ENCODE results near the gene PALLD. TPM values are rescaled to one million over a fixed set of nuclear protein-coding genes. Genes with fewer than 3 reads are reported as not detected.

Gene PALLD
- total RNA-seq, 1 donor from 2014 or later = 69.2 TPM

DNA sequence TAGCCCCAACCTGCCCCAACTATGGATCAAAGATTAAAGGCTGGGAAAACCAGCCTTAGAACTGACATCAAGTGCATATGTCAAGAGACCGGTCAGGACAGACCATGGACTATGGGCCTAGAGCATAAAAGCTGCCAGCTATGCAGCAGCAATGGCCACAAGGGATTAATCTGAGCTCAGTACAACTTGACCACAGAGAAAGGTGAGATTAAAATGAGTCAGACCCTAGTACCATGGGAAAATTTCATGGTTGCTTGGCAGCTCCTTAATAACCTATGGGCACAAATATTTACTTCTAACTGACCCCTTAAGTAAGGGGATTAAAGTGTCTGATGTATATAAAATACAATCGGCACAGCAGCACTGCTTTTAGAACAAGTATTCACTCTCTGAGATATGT lies 458.8 kb downstream of the PALLD start:
- FAIRE-seq = no peak
- Histone ChIP-seq H3K27me3 (ENCODE audit: control insufficient read depth, insufficient read depth, low read length) (no peaks in the 10 kb centered on the region), H3K4me3 (ENCODE audit: low read depth, low read length) (no peak overlapping the region), H3K36me3 (ENCODE audit: control insufficient read depth, insufficient read depth, low read length) (no peaks in the 10 kb centered on the region)
- peak; percentile 13 for DNase-seq (ENCODE audit: low read depth)
- TF ChIP-seq, protein P1, sequence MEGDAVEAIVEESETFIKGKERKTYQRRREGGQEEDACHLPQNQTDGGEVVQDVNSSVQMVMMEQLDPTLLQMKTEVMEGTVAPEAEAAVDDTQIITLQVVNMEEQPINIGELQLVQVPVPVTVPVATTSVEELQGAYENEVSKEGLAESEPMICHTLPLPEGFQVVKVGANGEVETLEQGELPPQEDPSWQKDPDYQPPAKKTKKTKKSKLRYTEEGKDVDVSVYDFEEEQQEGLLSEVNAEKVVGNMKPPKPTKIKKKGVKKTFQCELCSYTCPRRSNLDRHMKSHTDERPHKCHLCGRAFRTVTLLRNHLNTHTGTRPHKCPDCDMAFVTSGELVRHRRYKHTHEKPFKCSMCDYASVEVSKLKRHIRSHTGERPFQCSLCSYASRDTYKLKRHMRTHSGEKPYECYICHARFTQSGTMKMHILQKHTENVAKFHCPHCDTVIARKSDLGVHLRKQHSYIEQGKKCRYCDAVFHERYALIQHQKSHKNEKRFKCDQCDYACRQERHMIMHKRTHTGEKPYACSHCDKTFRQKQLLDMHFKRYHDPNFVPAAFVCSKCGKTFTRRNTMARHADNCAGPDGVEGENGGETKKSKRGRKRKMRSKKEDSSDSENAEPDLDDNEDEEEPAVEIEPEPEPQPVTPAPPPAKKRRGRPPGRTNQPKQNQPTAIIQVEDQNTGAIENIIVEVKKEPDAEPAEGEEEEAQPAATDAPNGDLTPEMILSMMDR (IDR thresholded peaks at IDR 0.05; ENCODE audit: insufficient read depth, low read length, severe bottlenecking) = no peak

DNA sequence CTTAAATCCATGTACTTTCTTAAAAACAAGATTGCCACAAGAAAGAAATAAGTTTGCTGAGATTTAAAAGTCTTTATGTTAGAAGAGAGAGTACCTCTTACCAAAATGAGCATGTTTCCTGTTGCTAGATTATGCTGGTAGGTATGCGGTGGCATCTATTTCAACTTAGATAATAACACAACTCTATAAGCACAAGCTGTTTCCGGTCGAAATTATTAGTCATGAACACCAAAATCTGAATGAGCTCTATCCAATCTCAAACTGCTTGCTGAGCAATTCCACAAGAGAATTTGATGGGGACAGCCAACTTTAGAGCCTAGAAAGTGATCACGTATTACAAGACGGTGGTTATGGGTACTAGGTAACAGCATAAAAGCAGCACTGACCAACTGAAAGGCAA lies 463.9 kb downstream of the PALLD start:
- TF ChIP-seq, protein P1 (IDR thresholded peaks at IDR 0.05; ENCODE audit: insufficient read depth, low read length, severe bottlenecking) = no peak
- no peak for FAIRE-seq

DNA sequence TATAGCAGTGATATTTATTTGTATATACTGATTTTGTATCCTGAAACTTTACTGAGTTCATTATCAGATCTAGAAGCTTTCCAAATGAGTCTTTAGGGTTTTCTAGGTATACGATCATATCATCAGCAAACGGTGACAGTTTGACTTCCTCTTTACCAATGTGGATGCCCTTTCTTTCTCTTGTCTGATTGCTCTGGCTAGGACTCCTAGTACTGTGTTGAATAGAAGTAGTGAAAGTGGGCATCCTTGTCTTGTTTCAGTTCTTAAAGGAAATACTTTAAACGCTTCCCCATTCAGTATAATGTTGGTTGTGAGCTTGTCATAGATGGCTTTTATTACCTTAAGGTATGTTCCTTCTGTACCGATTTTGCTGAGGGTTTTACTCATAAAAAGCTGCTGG lies 475.7 kb downstream of the PALLD start:
- FAIRE-seq (no peak), DNase-seq (ENCODE audit: low read depth) (no peak)
- Histone ChIP-seq H3K27me3 (ENCODE audit: control insufficient read depth, insufficient read depth, low read length) (no peaks in the 10 kb centered on the region), H3K36me3 (ENCODE audit: control insufficient read depth, insufficient read depth, low read length) (peaks cover 6% of the 10 kb centered on the region), H3K4me3 (ENCODE audit: low read depth, low read length) (no peak overlapping the region)
- TF ChIP-seq, protein P1 (IDR thresholded peaks at IDR 0.05; ENCODE audit: insufficient read depth, low read length, severe bottlenecking) = no peak

More for the DNA sequence above, 463.9 kb downstream of the PALLD start:
- no peaks in the 10 kb centered on the region for H3K36me3 ChIP-seq (ENCODE audit: control insufficient read depth, insufficient read depth, low read length)
- H3K27me3 ChIP-seq (ENCODE audit: control insufficient read depth, insufficient read depth, low read length) = no peaks in the 10 kb centered on the region
- DNase-seq (ENCODE audit: low read depth) = no peak
- no peak overlapping the region for H3K4me3 ChIP-seq (ENCODE audit: low read depth, low read length)

Other genes with a start within 250 kb of the PALLD start
- 2.8 and 2.9 TPM in 2 replicates for gene DDX60, start 178.3 kb upstream of the PALLD start, total RNA-seq
- gene DDX60L, start 16.6 kb upstream of the PALLD start, total RNA-seq = 2.9 and 4.4 TPM in 2 replicates